ENCODE measurements around the gene OTUD4.
"Not testable (repeated sequence)": the region's sequence is repeated elsewhere in the genome, so short reads cannot be mapped to it uniquely, and the experiment has no call there.

The OTUD4 gene

DNA sequence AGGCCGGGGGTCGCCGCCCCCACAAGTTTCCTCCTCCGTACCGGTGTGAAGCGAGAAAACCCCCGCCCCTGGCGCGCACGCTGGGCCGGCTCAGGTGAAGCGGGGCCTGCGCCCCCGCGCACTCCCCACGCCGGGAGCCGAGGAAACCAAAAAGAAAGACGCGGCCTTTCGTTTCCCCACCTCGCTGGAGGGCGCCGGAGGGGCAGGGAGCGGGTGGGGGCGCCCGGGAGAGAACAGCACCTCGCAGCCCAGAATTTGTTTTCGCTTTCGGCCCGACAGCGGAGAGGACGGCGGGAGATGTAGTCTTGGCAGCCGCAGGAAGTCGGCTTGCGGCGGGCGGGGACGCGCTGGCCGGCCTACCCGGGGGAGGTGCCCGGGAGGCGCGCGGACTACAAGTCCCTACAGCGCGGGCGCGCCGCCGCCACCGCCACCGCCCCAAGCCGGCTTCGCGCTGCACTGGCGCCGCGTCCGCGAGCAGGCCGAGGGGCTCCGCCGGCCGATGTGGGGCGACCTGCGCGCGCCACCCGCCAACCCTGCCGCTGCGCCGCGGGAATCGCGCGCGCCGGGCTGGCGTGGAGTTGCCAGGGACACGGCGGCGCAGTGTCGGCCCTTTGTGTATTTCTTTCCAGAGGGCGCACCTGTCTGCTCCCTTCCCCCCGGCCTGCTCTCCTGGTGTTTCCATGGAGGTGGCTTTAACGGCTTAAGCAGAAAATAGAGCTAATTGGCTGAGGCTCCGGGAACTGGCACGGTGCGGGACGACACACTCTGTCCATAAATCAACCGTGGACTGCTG lies at the start of gene OTUD4:
TSS of gene OTUD4 (minus strand) at position 292 of the 793 bp plus-strand sequence. CDS start 616 bp downstream, outside the sequence.
- DNase-seq, result peak; percentile 88

DNA sequence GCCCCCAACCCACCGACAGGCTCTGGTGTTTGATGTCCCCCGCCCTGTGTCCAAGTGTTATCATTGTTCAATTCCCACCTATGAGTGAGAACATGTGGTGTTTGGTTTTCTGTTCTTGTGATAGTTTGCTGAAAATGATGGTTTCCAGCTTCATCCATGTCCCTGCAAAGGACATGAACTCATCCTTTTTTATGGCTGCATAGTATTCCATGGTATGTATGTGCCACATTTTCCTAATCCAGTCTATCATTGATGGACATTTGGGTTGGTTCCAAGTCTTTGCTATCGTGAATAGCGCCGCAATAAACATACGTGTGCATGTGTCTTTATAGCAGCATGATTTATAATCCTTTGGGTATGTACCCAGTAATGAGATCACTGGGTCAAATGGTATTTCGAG lies 42.8 kb upstream of the OTUD4 start:
- not testable (repeated sequence) for DNase-seq

DNA sequence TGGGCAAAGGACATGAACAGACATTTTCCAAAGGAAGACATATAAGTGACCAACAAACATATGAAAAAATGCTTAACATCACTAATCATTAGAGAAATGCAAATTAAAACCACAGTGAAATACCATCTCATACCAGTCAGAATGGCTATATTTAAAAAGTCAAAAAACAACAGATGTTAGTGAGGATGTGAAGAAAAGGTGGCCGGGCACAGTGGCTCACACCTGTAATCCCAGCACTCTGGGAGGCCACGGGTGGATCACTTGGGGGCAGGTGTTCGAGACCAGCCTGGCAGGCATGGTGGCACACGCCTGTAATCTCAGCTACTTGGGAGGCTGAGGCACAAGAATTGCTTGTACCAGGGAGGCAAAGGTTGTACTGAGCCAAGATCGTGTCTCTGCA lies 41.1 kb upstream of the OTUD4 start:
- not testable (repeated sequence) for DNase-seq

GRCh38 chr4:145219090-145219489 lies 38.7 kb upstream of the OTUD4 start:
- DNase-seq, result no peak

- no peak for DNase-seq
Observed at GRCh38 chr4:145218251-145218650, 37.9 kb upstream of the OTUD4 start.

DNA sequence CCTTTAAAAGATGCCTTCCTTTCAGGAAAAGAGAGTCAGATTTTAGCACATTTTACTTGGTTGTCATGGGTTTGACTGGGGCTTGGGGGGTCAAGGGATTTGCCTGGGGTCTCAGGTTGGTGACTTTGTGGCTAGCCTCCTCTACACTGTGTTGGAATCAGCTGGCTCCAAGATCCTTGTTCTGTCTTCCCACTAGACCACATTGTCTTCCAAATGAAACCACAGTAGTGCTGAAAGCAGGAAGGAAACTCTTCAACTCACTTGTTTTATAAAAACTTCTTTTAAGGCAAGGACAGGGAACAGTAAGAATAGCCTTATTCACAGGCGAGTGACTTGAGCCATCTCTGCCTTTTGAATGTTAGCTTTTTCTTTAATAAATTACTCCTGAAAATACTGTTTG lies 37.0 kb upstream of the OTUD4 start:
- no peak for DNase-seq

- peak; percentile 4 for DNase-seq
Observed at GRCh38 chr4:145216535-145216934, 36.1 kb upstream of the OTUD4 start.

DNA sequence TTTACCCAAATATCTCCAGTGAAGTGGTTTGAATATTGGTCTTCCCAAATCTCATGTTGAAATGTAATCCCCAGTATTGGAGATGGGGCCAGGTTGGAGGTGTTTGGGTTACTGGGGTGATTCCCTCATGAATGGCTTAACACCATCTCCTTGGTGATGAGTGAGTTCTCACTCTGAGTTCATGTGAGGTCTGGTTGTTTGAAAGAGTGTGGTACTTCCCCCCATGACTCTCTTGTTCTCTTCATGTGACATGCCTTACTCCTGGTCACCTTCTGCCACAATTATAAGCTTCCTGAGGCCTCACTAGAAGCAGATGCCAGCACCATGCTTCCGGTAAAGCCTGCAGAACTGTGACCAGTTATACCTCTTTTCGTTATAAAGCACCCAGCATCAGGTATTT lies 32.9 kb upstream of the OTUD4 start:
- no peak for DNase-seq

- DNase-seq, result no peak
Observed at GRCh38 chr4:145207934-145208333, 27.5 kb upstream of the OTUD4 start.

GRCh38 chr4:145203410-145203809 lies 23.0 kb upstream of the OTUD4 start:
- no peak for DNase-seq

- DNase-seq, result no peak
Observed at GRCh38 chr4:145200366-145200765, 20.0 kb upstream of the OTUD4 start.

- DNase-seq, result no peak
Observed at GRCh38 chr4:145199051-145199716, 18.8 kb upstream of the OTUD4 start.

DNA sequence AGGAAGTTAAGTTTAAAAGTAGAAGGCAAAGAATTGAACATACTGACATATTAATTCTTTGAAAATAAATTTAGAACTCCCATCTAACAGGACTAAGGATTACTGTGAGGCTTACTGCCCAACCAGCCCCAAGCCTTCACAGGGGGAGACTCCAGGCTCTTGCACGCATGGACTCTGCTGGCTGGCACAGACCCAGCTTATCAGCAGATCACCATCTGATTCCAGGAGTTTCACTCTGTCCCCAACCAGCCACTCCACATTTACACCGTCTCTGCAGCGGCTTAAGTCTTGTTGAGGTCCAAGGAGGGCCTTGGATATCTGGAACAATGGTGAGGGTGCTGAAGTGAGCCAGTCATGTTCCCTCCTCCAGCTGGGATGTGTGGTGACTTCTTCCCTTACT lies 16.4 kb upstream of the OTUD4 start:
- no peak for DNase-seq

DNA sequence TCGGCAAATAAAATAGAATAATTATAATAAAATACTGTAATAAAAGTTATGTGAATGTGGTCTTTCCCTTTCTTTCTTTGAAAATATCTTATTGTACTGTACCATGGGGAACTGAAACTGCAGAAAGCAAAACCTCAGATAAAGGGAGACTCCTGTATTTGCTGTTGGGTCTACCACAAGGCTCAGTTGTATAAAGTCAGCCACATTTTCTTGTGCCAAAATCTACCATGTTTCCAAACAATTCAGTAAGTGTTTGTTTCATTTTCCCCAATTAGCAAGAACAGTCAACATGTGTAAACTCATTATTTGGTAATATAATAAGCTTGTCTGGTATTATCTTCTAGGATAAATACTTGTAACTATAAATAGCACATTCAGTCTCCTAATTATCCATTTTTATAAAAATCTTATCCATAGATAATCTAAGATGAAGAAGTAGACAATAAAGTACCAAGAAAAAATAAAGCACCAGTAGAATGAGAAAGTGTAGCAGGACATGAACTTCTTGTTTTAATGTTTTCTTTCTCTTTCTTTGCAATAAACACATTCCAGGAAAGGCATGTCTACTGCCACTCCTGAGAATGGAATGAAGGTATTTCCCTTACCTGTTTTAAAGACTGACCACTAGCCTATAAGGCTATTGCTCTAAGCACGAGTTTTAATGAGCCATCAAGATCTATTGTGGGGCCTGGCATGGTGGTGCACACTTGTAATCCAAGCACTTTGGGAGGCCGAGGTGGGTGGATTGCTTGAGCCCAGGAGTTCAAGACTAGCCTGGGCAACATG lies 15.0 kb upstream of the OTUD4 start:
- no peak for DNase-seq

GRCh38 chr4:145189981-145190380 lies 9.6 kb upstream of the OTUD4 start:
- DNase-seq, result no peak

DNA sequence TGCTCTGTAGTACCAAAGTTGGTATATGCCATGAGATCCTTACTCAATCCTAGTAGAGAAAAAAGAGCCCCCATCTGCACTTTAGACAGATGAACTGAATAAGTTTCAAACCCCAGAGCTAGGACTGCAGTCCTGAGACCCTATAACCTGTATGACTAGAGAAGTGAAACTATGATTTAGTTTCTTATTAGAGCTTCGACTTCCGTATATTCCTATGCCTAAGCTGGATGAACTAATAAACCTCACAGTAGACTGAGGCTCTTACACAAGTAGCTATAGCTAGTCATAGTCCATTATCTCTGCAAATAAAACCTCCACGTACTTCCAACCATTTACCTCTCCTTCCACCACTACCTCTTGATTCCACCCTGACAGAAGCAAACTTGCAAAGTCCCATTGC lies 6.3 kb upstream of the OTUD4 start:
- DNase-seq, result no peak

DNA sequence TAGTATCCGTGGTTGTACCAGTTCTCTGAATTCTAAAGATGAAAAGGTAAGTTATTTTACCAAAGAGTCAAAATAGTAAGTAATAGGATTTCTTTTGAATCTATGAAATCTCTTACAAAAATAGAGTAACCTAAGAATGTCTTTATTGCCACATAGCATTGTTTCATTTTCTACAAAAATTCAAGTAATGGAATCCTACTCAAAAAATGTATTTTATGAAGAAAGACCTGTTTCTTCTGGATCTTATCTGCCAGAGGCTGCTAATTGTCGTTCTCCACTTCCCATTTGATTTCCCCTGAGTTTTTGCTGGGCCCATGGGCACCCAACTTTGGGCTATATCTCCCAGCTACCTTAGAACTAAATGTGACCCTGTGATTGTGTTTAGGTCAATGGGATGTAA lies 3.2 kb upstream of the OTUD4 start:
- DNase-seq, result no peak

- DNase-seq, result no peak
Observed at GRCh38 chr4:145183023-145183422, 2.6 kb upstream of the OTUD4 start.

DNA sequence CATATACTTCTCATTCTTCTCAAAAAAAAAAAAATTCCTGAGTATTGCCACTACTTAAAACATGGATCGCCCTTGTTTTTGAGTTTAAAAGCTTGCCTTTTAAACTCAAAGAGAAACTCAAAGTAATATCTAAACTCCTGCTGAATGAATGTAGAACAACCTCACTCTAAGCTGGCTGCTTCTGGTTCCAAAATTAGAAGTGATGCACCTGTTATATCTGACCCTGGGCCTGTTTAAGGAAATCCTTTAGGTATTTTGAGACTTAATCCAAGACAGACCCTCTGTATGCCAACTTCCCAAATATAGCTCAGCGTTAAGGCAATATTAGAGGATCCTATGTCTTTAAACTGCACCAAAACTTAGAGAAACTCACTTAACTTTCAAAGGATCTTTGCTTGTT lies 1.8 kb upstream of the OTUD4 start:
- no peak for DNase-seq

- DNase-seq, result no peak
Observed at GRCh38 chr4:145181091-145181501, 707 bp upstream of the OTUD4 start.

GRCh38 chr4:145179861-145180297 lies 510 bp downstream of the OTUD4 start:
- DNase-seq, result not testable (repeated sequence)

GRCh38 chr4:145179281-145179860 lies 1.0 kb downstream of the OTUD4 start:
- peak; percentile 26 for DNase-seq

GRCh38 chr4:145178740-145179280 lies 1.6 kb downstream of the OTUD4 start:
- no peak for DNase-seq

All from kidney glomerular epithelial cell (primary cell).